Vagina (tissue), 2 donors: ENCODE measurements around the gene NRARP.

Experiments used
- POLR2A ChIP-seq, 2 donors: fragments of 450-650 bp; IDR thresholded peaks; one replicate each; pipeline ENCODE4 v1.6.1; 2017; ENCODE audit warnings: antibody characterized with exemption in 2 of 2, mild to moderate bottlenecking in 2 of 2, moderate library complexity in 2 of 2
- POLR2AphosphoS5 ChIP-seq, 2 donors: sonication (generic); formaldehyde crosslinking; IDR thresholded peaks; one replicate each; pipeline ENCODE4 v1.9.0; 2017; ENCODE audit warnings: antibody characterized with exemption in 2 of 2, mild to moderate bottlenecking in 2 of 2, low read depth in 1 of 2; ENCODE audit not compliant: insufficient read depth in 1 of 2
- TF ChIP-seq, protein P1 (sequence below), 3 experiments: fragments of 450-650 bp in 2 of 3; fragments of 200-600 bp in 1 of 3; sonication (generic) in 1 of 3; IDR thresholded peaks; one replicate each; pipeline ENCODE4 v1.5.1; 2017 to 2019; ENCODE audit warnings: antibody characterized with exemption in 3 of 3, mild to moderate bottlenecking in 2 of 3, moderate library complexity in 2 of 3

DNA sequence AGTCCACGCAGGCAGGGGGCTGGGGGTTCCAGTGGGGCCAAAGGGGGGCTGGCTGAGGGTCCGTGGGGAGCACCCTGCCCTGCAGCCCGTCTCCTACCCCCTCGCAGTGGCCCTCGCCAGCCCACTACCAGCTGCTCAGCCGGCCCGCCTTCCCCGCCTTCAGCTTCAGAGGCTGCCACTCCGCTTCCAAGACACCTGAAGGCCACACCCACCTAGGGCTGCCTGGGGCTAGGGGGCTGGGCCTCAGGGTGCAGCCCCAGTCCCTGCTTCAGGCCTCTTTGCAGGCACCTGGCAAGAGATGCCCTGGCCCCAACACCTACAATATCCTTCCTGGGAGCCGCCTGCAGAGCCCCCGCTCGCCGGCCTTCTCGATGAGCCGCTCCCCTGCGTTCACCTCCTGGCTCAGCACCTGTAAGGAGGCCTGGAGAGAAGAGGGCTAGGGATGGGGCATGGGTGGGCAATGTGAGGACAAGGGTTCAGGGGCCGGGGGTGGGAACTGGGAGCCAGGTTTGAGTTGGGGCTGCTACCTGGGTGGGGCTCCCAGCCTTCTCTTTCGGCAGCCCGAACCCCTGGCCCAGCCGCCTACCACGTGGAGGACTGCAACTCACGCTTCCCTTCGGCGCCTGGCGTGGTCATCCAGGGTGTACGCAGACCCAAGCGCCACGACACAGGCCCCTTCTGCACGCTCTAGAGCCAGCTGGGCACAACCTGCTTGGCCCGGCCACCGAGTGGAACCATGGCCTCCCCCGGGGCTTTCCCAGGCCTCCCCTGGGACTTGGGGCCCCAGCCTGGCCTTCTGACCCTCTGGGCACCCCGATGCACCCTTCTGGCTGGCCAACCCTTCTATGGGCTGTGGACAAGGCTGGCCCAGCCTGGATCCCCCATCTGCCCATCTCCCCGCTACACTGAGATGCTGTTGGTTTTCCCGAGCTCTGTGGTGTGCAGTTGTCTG lies 49.2 kb downstream of the NRARP start:
- TF ChIP-seq, protein P1, sequence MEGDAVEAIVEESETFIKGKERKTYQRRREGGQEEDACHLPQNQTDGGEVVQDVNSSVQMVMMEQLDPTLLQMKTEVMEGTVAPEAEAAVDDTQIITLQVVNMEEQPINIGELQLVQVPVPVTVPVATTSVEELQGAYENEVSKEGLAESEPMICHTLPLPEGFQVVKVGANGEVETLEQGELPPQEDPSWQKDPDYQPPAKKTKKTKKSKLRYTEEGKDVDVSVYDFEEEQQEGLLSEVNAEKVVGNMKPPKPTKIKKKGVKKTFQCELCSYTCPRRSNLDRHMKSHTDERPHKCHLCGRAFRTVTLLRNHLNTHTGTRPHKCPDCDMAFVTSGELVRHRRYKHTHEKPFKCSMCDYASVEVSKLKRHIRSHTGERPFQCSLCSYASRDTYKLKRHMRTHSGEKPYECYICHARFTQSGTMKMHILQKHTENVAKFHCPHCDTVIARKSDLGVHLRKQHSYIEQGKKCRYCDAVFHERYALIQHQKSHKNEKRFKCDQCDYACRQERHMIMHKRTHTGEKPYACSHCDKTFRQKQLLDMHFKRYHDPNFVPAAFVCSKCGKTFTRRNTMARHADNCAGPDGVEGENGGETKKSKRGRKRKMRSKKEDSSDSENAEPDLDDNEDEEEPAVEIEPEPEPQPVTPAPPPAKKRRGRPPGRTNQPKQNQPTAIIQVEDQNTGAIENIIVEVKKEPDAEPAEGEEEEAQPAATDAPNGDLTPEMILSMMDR (IDR thresholded peaks at IDR 0.05): no peak
- TF ChIP-seq POLR2A (IDR thresholded peaks at IDR 0.05) (no peak), POLR2AphosphoS5 (IDR thresholded peaks at IDR 0.05; ENCODE audit: insufficient read depth in 1 of 2, low read depth in 1 of 2) (no peak)
